GM12872 (cell line): ENCODE results near the gene KIR3DL2.
"Not testable (repeated sequence)": the region's sequence is repeated elsewhere in the genome, so short reads cannot be mapped to it uniquely, and the experiment has no call there.

ENCODE experiments used
- CTCF ChIP-seq: IDR thresholded peaks from 3 replicates; pipeline ENCODE4 v1.5.1; 2011; ENCODE audit warnings: low read depth, mild to moderate bottlenecking, low read length, moderate library complexity; ENCODE audit not compliant: insufficient read depth

KIR3DL2 gene

GRCh38 chr19:54850061-54850640, at the start of gene KIR3DL2:
Gene KIR3DL2 (plus strand): TSS chr19:54850443. CDS start chr19:54850476, 33 bp downstream.
- not testable (repeated sequence) for TF ChIP-seq CTCF

- no peak for TF ChIP-seq CTCF
These were observed 46.8 kb upstream of the KIR3DL2 start, which contains the start of gene KIR2DL4 for GRCh38 chr19:54803410-54803809. Gene KIR2DL4 (plus strand): TSS chr19:54803610. CDS start chr19:54803652, 42 bp downstream.

GRCh38 chr19:54804101-54804500, 46.1 kb upstream of the KIR3DL2 start:
- TF ChIP-seq CTCF = no peak

- TF ChIP-seq CTCF = no peak
These were observed 45.7 kb upstream of the KIR3DL2 start for GRCh38 chr19:54804571-54804970.

GRCh38 chr19:54805665-54806515, 44.4 kb upstream of the KIR3DL2 start:
- no peak for TF ChIP-seq CTCF

- TF ChIP-seq CTCF = no peak
These were observed 43.8 kb upstream of the KIR3DL2 start for GRCh38 chr19:54806516-54806838.

GRCh38 chr19:54816251-54816650, 34.0 kb upstream of the KIR3DL2 start, which contains the start of gene KIR3DL1:
Gene KIR3DL1 (plus strand): TSS chr19:54816468.
- TF ChIP-seq CTCF = not testable (repeated sequence)
